ENCODE data around the gene DYDC1.
A peak's percentile ranks its signal among the peaks of the same experiment; 100 is the strongest.
"Not testable (repeated sequence)": the region's sequence is repeated elsewhere in the genome, so short reads cannot be mapped to it uniquely, and the experiment has no call there.

The DYDC1 gene

DNA sequence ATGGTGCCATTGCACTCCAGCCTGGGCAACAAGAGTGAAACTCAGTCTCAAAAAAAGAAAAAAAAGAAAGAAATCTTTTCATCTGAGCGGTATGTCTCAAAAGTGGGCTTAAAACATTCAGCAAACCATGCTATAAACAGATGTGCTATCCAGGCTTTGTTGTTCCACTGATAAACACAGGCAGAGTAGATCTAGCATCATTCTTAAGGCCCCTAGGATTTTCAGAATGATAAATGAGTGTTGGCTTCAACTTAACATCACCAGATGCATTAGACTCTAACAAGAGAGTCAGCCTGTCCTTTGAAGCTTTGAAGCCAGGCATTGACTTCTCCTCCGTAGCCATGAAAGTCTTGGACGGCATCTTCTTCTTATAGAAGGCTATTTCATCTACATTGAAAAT is 23.1 kb upstream of the DYDC1 start:
- Histone ChIP-seq H3K4me3 (ENCODE audit: low read length in 2 of 2) (no peak overlapping the region), H3K36me3 (ENCODE audit: control insufficient read depth in 2 of 2, insufficient read depth in 2 of 2, low read length in 2 of 2) (no peaks in the 10 kb centered on the region), H3K27me3 (ENCODE audit: control insufficient read depth in 1 of 2, insufficient read depth in 2 of 2, low read length in 2 of 2) (no peaks in the 10 kb centered on the region), H3K9me3 (ENCODE audit: control insufficient read depth in 2 of 2, low read length in 2 of 2) (no peaks in the 10 kb centered on the region), H3K4me1 (ENCODE audit: control insufficient read depth, insufficient read depth, low read length) (no peaks in the 10 kb centered on the region), H3K27ac (ENCODE audit: low read length) (no peak overlapping the region), H3K9ac (ENCODE audit: low read length in 2 of 2) (no peak overlapping the region)

DNA sequence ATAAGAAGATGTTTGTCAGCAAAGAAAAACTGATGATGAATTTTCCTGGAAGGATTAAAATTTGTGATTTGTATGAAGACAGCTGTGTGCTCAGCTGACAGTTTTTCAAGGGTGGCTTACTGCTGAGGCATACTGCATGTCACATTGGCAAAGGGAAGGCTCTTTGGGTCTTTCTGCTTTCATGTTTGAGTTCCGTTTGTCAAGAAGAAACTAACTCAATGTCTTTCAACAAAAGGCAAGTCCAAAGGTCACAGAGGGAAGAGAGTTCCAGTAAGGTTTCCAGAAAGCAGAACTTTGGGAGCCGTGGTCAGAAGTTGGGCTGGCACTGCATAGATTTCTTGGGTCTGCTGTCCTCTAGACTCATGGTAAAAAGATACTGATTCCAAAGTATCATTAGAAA is 16.9 kb upstream of the DYDC1 start:
- H3K9me3 ChIP-seq (ENCODE audit: control insufficient read depth in 2 of 2, low read length in 2 of 2), result no peaks in the 10 kb centered on the region
- H3K9ac ChIP-seq (ENCODE audit: low read length in 2 of 2), result no peak overlapping the region
- H3K27ac ChIP-seq (ENCODE audit: low read length), result no peak overlapping the region
- no peaks in the 10 kb centered on the region for H3K36me3 ChIP-seq (ENCODE audit: control insufficient read depth in 2 of 2, insufficient read depth in 2 of 2, low read length in 2 of 2)
- no peak overlapping the region for H3K4me3 ChIP-seq (ENCODE audit: low read length in 2 of 2)
- H3K27me3 ChIP-seq (ENCODE audit: control insufficient read depth in 1 of 2, insufficient read depth in 2 of 2, low read length in 2 of 2), result no peaks in the 10 kb centered on the region
- no peaks in the 10 kb centered on the region for H3K4me1 ChIP-seq (ENCODE audit: control insufficient read depth, insufficient read depth, low read length)

DNA sequence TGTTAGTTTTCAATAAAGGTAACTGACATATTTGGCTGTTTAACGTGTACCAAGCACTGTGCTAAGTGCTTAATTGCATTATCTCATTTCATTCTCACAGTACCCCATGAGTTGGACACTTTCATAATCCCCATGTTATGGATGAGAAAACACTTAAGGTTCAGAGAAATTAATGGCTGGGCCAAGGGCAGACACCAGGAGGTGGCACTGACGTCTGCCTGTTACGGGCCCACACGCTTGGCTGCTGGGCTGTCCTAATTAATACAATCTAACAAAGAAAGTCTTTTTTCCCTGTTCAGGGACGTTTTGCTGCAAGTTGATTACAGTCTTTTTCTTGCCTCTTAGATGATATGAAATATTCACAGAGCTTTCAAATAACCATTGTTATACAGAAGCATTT is 16.1 kb upstream of the DYDC1 start:
- Histone ChIP-seq H3K27ac (ENCODE audit: low read length) (no peak overlapping the region), H3K27me3 (ENCODE audit: control insufficient read depth in 1 of 2, insufficient read depth in 2 of 2, low read length in 2 of 2) (no peaks in the 10 kb centered on the region), H3K9me3 (ENCODE audit: control insufficient read depth in 2 of 2, low read length in 2 of 2) (no peaks in the 10 kb centered on the region), H3K4me1 (ENCODE audit: control insufficient read depth, insufficient read depth, low read length) (no peaks in the 10 kb centered on the region), H3K36me3 (ENCODE audit: control insufficient read depth in 2 of 2, insufficient read depth in 2 of 2, low read length in 2 of 2) (no peaks in the 10 kb centered on the region), H3K9ac (ENCODE audit: low read length in 2 of 2) (no peak overlapping the region), H3K4me3 (ENCODE audit: low read length in 2 of 2) (no peak overlapping the region)

DNA sequence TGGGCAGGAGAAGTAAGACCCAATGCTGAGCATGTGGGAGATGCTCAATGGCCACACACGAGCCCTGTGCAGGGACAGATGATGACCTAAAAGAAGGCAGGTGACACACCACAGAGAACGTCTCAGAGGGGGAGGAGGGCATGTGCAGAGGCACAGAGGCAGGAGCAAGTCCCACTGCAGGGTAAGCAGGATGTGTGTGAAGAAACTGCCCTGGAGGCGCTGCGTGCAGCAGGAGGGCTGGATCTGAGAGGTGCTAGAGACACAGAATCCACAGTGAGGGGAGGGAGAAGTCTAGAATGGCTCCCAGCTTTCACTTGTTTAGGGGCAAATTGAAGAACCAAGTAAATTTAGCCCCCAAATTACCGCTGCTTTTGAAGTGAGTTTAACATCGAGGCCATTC is 14.9 kb upstream of the DYDC1 start:
- Histone ChIP-seq H3K4me3 (ENCODE audit: low read length in 2 of 2) (no peak overlapping the region), H3K27ac (ENCODE audit: low read length) (no peak overlapping the region), H3K9me3 (ENCODE audit: control insufficient read depth in 2 of 2, low read length in 2 of 2) (peaks cover 7% of the 10 kb centered on the region in 2 donors), H3K36me3 (ENCODE audit: control insufficient read depth in 2 of 2, insufficient read depth in 2 of 2, low read length in 2 of 2) (no peaks in the 10 kb centered on the region), H3K27me3 (ENCODE audit: control insufficient read depth in 1 of 2, insufficient read depth in 2 of 2, low read length in 2 of 2) (no peaks in the 10 kb centered on the region), H3K4me1 (ENCODE audit: control insufficient read depth, insufficient read depth, low read length) (no peaks in the 10 kb centered on the region), H3K9ac (ENCODE audit: low read length in 2 of 2) (no peak overlapping the region)

DNA sequence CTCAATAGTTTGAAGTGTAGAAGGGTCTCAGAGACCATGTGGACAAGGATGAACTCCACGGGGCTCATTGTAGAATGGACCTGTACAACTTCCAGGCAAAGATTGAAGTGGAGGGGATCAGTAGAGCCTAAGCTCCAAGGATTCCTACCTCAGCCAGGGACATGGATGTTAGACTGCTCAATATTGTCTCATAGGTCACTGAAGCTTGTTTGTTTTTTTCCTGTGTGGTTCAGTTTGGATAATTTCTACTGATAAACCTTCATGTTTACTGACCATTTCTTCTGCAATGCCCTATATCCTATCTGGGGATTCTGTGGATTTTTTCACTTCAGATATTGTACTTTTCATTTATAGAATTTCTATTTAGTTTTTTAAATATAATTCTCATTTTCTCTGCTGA is 9.0 kb upstream of the DYDC1 start:
- no peak overlapping the region for H3K9ac ChIP-seq (ENCODE audit: low read length in 2 of 2)
- H3K9me3 ChIP-seq (ENCODE audit: control insufficient read depth in 2 of 2, low read length in 2 of 2), result peaks cover 7 to 8% of the 10 kb centered on the region in 2 donors
- no peak overlapping the region for H3K27ac ChIP-seq (ENCODE audit: low read length)
- no peaks in the 10 kb centered on the region for H3K36me3 ChIP-seq (ENCODE audit: control insufficient read depth in 2 of 2, insufficient read depth in 2 of 2, low read length in 2 of 2)
- no peaks in the 10 kb centered on the region for H3K4me1 ChIP-seq (ENCODE audit: control insufficient read depth, insufficient read depth, low read length)
- H3K4me3 ChIP-seq (ENCODE audit: low read length in 2 of 2), result no peak overlapping the region
- H3K27me3 ChIP-seq (ENCODE audit: control insufficient read depth in 1 of 2, insufficient read depth in 2 of 2, low read length in 2 of 2), result no peaks in the 10 kb centered on the region

DNA sequence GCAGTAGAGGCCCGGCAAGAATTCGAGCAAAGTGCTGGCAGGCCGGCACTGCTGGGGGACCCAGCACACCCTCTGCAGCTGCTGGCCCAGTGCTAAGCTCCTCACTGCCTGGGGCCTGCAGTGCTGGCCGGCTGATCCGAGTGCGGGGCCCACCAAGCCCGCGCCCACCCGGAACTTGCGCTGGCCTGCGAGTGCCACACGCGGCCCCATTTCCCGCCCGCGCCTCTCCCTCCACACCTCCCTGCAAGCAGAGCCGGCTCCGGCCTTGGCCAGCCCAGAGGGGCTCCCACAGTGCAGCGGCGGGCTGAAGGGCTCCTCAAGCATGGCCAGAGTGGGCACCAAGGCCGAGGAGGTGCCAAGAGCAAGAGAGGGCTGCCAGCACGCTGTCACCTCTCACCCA is 3.1 kb upstream of the DYDC1 start:
- Histone ChIP-seq H3K27me3 (ENCODE audit: control insufficient read depth in 1 of 2, insufficient read depth in 2 of 2, low read length in 2 of 2) (peaks cover 11 to 21% of the 10 kb centered on the region in 2 donors), H3K4me3 (ENCODE audit: low read length in 2 of 2) (no peak overlapping the region), H3K4me1 (ENCODE audit: control insufficient read depth, insufficient read depth, low read length) (peaks cover 7% of the 10 kb centered on the region), H3K27ac (ENCODE audit: low read length) (no peak overlapping the region), H3K36me3 (ENCODE audit: control insufficient read depth in 2 of 2, insufficient read depth in 2 of 2, low read length in 2 of 2) (no peaks in the 10 kb centered on the region), H3K9me3 (ENCODE audit: control insufficient read depth in 2 of 2, low read length in 2 of 2) (no peaks in the 10 kb centered on the region), H3K9ac (ENCODE audit: low read length in 2 of 2) (no peak overlapping the region)

DNA sequence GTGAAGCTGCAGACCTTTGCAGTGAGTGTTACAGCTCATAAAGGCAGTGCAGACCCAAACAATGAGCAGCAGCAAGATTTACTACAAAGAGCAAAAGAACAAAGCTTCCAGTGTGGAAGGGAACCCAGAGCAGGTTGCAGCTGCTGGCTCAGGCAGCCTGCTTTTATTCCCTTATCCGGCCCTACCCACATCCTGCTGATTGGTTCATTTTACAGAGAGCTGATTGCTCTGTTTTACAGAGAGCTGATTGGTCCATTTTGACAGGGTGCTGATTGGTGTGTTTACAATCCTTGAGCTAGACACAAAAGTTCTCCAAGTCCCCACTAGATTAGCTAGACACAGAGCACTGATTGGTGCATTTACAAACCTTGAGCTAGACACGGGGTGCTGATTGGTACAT is 2.4 kb upstream of the DYDC1 start:
- H3K36me3 ChIP-seq (ENCODE audit: control insufficient read depth in 2 of 2, insufficient read depth in 2 of 2, low read length in 2 of 2); H3K9me3 ChIP-seq (ENCODE audit: control insufficient read depth in 2 of 2, low read length in 2 of 2); H3K9ac ChIP-seq (ENCODE audit: low read length in 2 of 2); H3K4me3 ChIP-seq (ENCODE audit: low read length in 2 of 2); H3K27ac ChIP-seq (ENCODE audit: low read length); H3K4me1 ChIP-seq (ENCODE audit: control insufficient read depth, insufficient read depth, low read length): not testable (repeated sequence)
- H3K27me3 ChIP-seq (ENCODE audit: control insufficient read depth in 1 of 2, insufficient read depth in 2 of 2, low read length in 2 of 2), result peaks cover 11 to 24% of the 10 kb centered on the region in 2 donors

DNA sequence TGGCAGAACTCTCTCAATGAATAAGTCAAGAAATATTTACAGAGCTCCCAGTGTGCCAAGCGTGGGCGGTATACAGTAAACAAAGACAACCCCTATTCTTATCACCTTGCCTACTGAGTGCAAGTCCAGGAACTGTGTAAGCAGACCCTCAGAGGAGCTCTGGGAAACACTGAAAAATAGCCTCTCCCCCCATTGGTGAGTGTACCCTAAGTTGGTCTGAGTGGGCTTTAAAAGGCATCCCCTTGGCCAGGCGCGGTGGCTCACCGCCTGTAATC is 1.2 kb upstream of the DYDC1 start:
- H3K4me1 ChIP-seq (ENCODE audit: control insufficient read depth, insufficient read depth, low read length), result peaks cover 7% of the 10 kb centered on the region
- no peaks in the 10 kb centered on the region for H3K9me3 ChIP-seq (ENCODE audit: control insufficient read depth in 2 of 2, low read length in 2 of 2)
- no peak overlapping the region for H3K27ac ChIP-seq (ENCODE audit: low read length)
- H3K27me3 ChIP-seq (ENCODE audit: control insufficient read depth in 1 of 2, insufficient read depth in 2 of 2, low read length in 2 of 2), result peaks cover 11 to 24% of the 10 kb centered on the region in 2 donors
- no peak overlapping the region for H3K4me3 ChIP-seq (ENCODE audit: low read length in 2 of 2)
- no peaks in the 10 kb centered on the region for H3K36me3 ChIP-seq (ENCODE audit: control insufficient read depth in 2 of 2, insufficient read depth in 2 of 2, low read length in 2 of 2)
- H3K9ac ChIP-seq (ENCODE audit: low read length in 2 of 2), result no peak overlapping the region

DNA sequence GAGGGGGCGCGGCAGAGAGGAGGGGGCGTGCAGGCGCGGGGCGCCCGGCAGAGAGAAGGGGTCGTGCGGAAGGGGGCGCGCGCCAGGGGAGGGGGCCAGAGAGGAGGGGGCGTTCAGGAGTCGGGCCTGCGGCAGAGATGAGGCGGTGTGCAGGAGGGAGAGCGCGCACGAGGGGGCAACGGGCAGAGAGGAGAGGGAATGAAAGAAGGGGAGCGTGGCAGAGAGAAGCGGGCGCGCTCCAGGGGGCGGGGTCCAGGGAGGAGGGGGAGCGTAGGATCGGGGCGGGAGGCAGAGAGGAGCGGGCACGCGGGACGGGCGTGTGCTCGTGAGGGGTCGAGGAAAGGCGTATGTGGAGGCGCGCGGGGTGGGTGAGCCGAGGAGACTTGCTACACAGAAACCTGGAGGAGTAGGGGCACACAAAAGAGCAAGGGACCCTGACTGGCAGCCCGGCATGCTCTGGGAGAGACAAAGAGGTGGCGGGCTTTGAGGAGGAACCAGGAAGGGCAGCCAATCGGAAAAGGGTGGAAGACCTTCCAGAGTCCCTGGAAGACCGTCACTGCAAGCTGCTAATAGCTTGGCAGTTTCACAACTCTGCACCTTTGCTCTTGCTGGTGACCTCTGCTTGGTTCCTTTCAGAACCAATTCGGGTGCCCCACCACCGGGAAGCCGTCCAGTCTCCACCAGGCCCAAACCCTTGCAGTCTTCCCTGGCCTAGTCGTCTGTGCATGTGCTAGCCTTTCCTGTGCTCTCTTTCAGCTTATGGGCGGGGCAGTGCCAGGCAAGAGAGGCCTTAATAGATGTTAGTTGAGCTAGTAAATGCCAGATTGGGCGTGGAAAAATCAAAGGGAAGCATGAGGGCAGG is 665 bp upstream of the DYDC1 start:
- peaks cover 11 to 24% of the 10 kb centered on the region in 2 donors for H3K27me3 ChIP-seq (ENCODE audit: control insufficient read depth in 1 of 2, insufficient read depth in 2 of 2, low read length in 2 of 2)
- H3K9ac ChIP-seq (ENCODE audit: low read length in 2 of 2), result no peak overlapping the region
- peak overlapping the region in 1 of 2 donors; percentile 71 for H3K4me3 ChIP-seq (ENCODE audit: low read length in 2 of 2)

DNA sequence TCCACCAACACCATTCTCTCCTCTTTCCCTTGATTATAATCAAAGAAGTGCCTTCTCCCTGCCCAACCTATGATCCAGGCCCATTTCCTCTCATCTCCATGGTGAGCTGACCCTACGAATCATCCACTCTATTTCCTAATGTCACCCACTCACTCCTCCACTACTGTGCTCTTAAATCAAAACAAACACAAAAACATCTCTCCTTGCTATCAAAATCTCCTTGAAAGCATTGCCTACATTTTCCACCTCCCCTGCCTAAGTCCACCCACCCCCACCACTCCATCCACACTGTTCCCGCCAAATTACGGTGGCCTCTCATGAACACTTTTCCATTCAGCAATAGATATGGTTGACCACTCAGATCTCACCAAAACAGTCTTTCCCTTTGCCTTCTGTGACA is 5.3 kb downstream of the DYDC1 start:
- no peak overlapping the region for H3K9ac ChIP-seq (ENCODE audit: low read length in 2 of 2)
- no peak overlapping the region for H3K4me3 ChIP-seq (ENCODE audit: low read length in 2 of 2)
- peaks cover 5 to 11% of the 10 kb centered on the region in 2 donors for H3K27me3 ChIP-seq (ENCODE audit: control insufficient read depth in 1 of 2, insufficient read depth in 2 of 2, low read length in 2 of 2)
- H3K27ac ChIP-seq (ENCODE audit: low read length), result no peak overlapping the region
- no peaks in the 10 kb centered on the region for H3K36me3 ChIP-seq (ENCODE audit: control insufficient read depth in 2 of 2, insufficient read depth in 2 of 2, low read length in 2 of 2)
- H3K9me3 ChIP-seq (ENCODE audit: control insufficient read depth in 2 of 2, low read length in 2 of 2), result no peaks in the 10 kb centered on the region
- H3K4me1 ChIP-seq (ENCODE audit: control insufficient read depth, insufficient read depth, low read length), result peaks cover 1% of the 10 kb centered on the region

More for the DNA sequence above, 665 bp upstream of the DYDC1 start:
- Histone ChIP-seq H3K9me3 (ENCODE audit: control insufficient read depth in 2 of 2, low read length in 2 of 2) (no peaks in the 10 kb centered on the region), H3K36me3 (ENCODE audit: control insufficient read depth in 2 of 2, insufficient read depth in 2 of 2, low read length in 2 of 2) (no peaks in the 10 kb centered on the region), H3K4me1 (ENCODE audit: control insufficient read depth, insufficient read depth, low read length) (peaks cover 7% of the 10 kb centered on the region), H3K27ac (ENCODE audit: low read length) (no peak overlapping the region)

DNA sequence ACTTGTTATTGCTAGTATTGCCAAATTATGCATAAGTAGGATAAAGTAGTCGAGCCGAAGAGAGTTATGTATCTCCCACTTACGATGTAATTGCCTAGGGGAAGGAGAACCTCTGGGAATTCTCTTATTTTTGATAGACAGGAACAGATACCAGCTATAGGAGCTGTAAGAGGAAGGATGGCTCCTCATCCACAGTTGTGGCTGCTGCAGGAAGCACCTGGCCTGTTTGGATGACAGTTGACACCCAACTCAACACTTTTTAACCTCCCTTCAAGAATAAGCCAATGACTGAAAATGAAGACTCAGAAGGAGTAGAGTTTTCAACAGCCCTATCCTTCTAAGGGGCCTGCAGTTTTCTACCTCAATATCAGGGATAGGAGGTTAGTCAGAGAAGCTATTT is 6.3 kb downstream of the DYDC1 start:
- Histone ChIP-seq H3K4me3 (ENCODE audit: low read length in 2 of 2) (no peak overlapping the region), H3K9me3 (ENCODE audit: control insufficient read depth in 2 of 2, low read length in 2 of 2) (no peaks in the 10 kb centered on the region), H3K27ac (ENCODE audit: low read length) (no peak overlapping the region), H3K27me3 (ENCODE audit: control insufficient read depth in 1 of 2, insufficient read depth in 2 of 2, low read length in 2 of 2) (peaks cover 3 to 6% of the 10 kb centered on the region in 2 donors), H3K9ac (ENCODE audit: low read length in 2 of 2) (no peak overlapping the region), H3K4me1 (ENCODE audit: control insufficient read depth, insufficient read depth, low read length) (no peaks in the 10 kb centered on the region), H3K36me3 (ENCODE audit: control insufficient read depth in 2 of 2, insufficient read depth in 2 of 2, low read length in 2 of 2) (no peaks in the 10 kb centered on the region)

Measured in stomach smooth muscle (tissue), 2 donors.